ENCODE results near the gene FOXE1.

DNA sequence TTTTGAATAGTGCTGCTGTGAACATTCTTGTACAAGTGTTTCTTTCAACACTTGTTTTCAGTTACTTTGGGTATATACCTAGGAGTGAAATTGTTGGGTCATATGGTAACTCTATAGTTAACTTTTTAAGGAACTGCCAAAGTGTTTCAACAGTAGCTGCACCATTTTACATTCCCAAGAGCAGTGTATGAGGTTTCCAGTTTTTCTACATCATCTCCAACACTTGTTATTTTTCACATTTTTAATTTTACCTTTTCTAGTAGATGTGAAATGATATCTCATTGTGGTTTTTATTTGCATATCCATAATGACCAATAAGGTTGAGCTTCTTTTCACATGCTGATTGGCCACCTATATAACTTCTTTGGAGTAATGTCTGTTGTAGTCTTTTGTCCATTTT, 40.0 kb upstream of the FOXE1 start:
- TF ChIP-seq, protein P1, sequence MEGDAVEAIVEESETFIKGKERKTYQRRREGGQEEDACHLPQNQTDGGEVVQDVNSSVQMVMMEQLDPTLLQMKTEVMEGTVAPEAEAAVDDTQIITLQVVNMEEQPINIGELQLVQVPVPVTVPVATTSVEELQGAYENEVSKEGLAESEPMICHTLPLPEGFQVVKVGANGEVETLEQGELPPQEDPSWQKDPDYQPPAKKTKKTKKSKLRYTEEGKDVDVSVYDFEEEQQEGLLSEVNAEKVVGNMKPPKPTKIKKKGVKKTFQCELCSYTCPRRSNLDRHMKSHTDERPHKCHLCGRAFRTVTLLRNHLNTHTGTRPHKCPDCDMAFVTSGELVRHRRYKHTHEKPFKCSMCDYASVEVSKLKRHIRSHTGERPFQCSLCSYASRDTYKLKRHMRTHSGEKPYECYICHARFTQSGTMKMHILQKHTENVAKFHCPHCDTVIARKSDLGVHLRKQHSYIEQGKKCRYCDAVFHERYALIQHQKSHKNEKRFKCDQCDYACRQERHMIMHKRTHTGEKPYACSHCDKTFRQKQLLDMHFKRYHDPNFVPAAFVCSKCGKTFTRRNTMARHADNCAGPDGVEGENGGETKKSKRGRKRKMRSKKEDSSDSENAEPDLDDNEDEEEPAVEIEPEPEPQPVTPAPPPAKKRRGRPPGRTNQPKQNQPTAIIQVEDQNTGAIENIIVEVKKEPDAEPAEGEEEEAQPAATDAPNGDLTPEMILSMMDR (conservative IDR thresholded peaks at IDR 0.05 in 1 of 2, IDR thresholded peaks at IDR 0.05 in 1 of 2; ENCODE audit: low read depth in 1 of 2, low read length in 2 of 2) = no peak
- no peak for TF ChIP-seq EZH2 (IDR thresholded peaks at IDR 0.05; ENCODE audit: low read length, missing control alignments)

Data from fibroblast of lung (primary cell).